Measurements from ENCODE around the gene GNG7.
"Not testable (repeated sequence)": the region's sequence is repeated elsewhere in the genome, so short reads cannot be mapped to it uniquely, and the experiment has no call there.

The GNG7 gene

GRCh38 chr19:2726160-2726855 lies 23.8 kb upstream of the GNG7 start:
- DNase-seq: no peak

- no peak for DNase-seq
Observed at GRCh38 chr19:2724148-2724557, 21.7 kb upstream of the GNG7 start.

GRCh38 chr19:2723747-2724146 lies 21.3 kb upstream of the GNG7 start:
- no peak for DNase-seq

- DNase-seq: no peak
Observed at GRCh38 chr19:2723345-2723715, 20.8 kb upstream of the GNG7 start.

GRCh38 chr19:2722541-2723344 lies 20.2 kb upstream of the GNG7 start:
- peak; percentile 7 for DNase-seq

- no peak for DNase-seq
Observed at GRCh38 chr19:2721570-2722540, 19.4 kb upstream of the GNG7 start.

GRCh38 chr19:2720777-2721569 lies 18.5 kb upstream of the GNG7 start, which contains the start of gene DIRAS1:
TSS of gene DIRAS1 (minus strand) at chr19:2721372. CDS start at chr19:2717806, 3,566 bp downstream.
- no peak for DNase-seq

GRCh38 chr19:2719920-2720776 lies 17.7 kb upstream of the GNG7 start:
- no peak for DNase-seq

GRCh38 chr19:2719232-2719735 lies 16.8 kb upstream of the GNG7 start:
- DNase-seq: no peak

GRCh38 chr19:2717638-2718541 lies 15.4 kb upstream of the GNG7 start:
- DNase-seq: no peak

GRCh38 chr19:2716722-2717637 lies 14.5 kb upstream of the GNG7 start:
- no peak for DNase-seq

GRCh38 chr19:2716275-2716650 lies 13.8 kb upstream of the GNG7 start:
- DNase-seq: no peak

- DNase-seq: no peak
Observed at GRCh38 chr19:2715470-2716274, 13.2 kb upstream of the GNG7 start.

GRCh38 chr19:2714531-2715269 lies 12.2 kb upstream of the GNG7 start:
- no peak for DNase-seq

- not testable (repeated sequence) for DNase-seq
Observed at GRCh38 chr19:2714102-2714501, 11.6 kb upstream of the GNG7 start.

GRCh38 chr19:2713170-2713569 lies 10.7 kb upstream of the GNG7 start:
- DNase-seq: not testable (repeated sequence)

GRCh38 chr19:2711875-2712205 lies 9.3 kb upstream of the GNG7 start:
- DNase-seq: no peak

Data from NCI-H2227 treated with DMSO at 0.1 percent for 48 hours (cell line).